ENCODE data around the gene SP8. TPM values are rescaled to one million over a fixed set of nuclear protein-coding genes. Genes with fewer than 3 reads are reported as not detected.
A peak's percentile ranks its signal among the peaks of the same experiment; 100 is the strongest.

The SP8 gene
- total and polyA plus RNA-seq, 4 donors = not detected

DNA sequence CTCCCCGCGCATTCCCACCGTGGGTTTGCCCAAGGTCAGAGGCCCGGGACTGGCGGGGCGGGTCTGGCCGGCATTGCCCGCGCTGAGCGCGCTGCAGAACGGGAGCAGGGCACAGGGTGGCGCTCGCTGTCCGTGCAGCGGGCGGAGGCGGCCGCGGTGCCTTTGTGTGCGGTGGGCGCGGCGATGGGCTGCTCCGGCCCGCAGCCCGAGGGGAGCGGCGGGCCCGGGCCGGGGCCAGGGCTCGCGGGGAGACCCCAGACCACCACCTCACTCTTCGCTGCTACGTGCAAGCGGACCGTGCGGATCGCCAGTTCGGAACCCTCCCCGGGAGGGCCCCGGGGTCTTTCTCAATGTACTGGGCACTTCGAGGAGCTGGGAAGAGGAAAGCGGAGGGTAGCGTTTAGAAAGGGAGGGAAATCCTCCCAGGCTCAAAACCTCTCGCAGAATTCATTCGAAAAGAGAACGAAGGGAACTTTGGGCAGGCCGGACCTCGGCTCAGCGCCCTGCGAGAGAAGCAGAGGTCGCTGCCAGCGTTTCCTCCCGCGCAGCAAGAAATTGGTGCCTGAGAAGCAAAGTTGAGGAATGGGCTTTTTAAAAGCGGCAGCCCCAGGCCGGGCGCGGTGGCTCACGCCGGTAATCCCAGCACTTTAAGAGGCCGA is 8.5 kb downstream of the SP8 start:
- WGBS = 3% methylated on average over 63 of the region's 63 CpGs
- H3K4me3 ChIP-seq (ENCODE audit: low read depth in 1 of 3, low read length in 3 of 3) = peak overlapping the region; percentile 41 to 53 (median 46)

DNA sequence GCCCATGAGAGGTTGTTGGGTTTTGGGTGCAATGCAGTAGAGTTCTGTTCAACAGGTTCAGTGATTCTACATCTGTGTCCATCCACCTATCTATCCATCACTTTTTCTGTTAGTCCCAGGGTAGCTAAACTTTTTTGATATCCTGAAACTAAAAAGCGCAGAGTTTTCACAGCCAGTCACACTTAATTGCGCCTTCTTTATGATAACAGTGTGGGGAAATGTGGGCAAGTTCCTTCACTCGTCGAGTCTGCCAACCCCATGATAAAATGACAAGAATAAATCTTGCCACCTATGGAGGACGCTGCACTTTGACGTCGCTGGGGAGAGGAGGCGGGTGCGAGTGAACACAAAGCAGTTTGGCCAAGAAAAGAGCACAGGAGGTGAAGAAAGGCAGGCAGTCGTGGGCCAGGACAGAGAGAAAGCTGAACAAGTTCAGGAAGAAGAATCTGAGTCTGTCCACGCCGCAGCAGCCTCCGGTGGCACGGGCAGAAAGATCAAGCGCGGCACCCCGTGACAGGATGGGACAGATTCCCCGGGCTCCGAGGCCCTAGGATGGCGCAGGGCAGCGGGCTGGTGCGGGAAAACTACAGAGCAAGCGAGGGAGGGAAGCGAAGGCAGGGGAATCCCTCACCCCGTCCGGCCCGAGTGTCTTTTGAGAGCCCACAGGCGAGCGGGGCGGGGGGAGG is 9.2 kb downstream of the SP8 start:
- Histone ChIP-seq H3K9me3 (ENCODE audit: control insufficient read depth in 4 of 4, low read length in 3 of 4) (no peaks in the 10 kb centered on the region), H3K36me3 (ENCODE audit: control insufficient read depth in 4 of 4, insufficient read depth in 3 of 4, low read depth in 1 of 4, low read length in 3 of 4) (no peaks in the 10 kb centered on the region), H3K4me3 (ENCODE audit: low read depth in 1 of 3, low read length in 3 of 3) (peak overlapping the region in 2 of 3 donors; percentile 46 to 53), H3K27ac (ENCODE audit: low read depth in 1 of 2, low read length in 2 of 2) (no peak overlapping the region), H3K27me3 (ENCODE audit: control insufficient read depth in 4 of 4, insufficient read depth in 4 of 4, low read length in 3 of 4) (peaks cover 0 to 33% (median 16%) of the 10 kb centered on the region in 4 donors), H3K9ac (ENCODE audit: low read depth in 1 of 2, low read length in 2 of 2) (no peak overlapping the region), H3K4me1 (ENCODE audit: control insufficient read depth in 4 of 4, insufficient read depth in 4 of 4, low read length in 3 of 4) (peaks cover 5 to 12% (median 9%) of the 10 kb centered on the region in 4 donors)
- 11% methylated on average over 30 of the region's 30 CpGs for WGBS
- TF ChIP-seq SP1 (IDR thresholded peaks at IDR 0.05) = no peak
- no peak for DNase-seq (ENCODE audit: low spot score)

More for the DNA sequence above, 8.5 kb downstream of the SP8 start:
- H3K36me3 ChIP-seq (ENCODE audit: control insufficient read depth in 4 of 4, insufficient read depth in 3 of 4, low read depth in 1 of 4, low read length in 3 of 4) = no peaks in the 10 kb centered on the region
- H3K27me3 ChIP-seq (ENCODE audit: control insufficient read depth in 4 of 4, insufficient read depth in 4 of 4, low read length in 3 of 4) = peaks cover 0 to 39% (median 17%) of the 10 kb centered on the region in 4 donors
- DNase-seq (ENCODE audit: low spot score) = peak; percentile 73
- TF ChIP-seq, protein P1, sequence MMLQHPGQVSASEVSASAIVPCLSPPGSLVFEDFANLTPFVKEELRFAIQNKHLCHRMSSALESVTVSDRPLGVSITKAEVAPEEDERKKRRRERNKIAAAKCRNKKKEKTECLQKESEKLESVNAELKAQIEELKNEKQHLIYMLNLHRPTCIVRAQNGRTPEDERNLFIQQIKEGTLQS (IDR thresholded peaks at IDR 0.05) = no peak
- TF ChIP-seq YY1 (IDR thresholded peaks at IDR 0.05) = no peak
- TF ChIP-seq TAF1 (conservative IDR thresholded peaks at IDR 0.05) = no peak
- TF ChIP-seq, protein P2, sequence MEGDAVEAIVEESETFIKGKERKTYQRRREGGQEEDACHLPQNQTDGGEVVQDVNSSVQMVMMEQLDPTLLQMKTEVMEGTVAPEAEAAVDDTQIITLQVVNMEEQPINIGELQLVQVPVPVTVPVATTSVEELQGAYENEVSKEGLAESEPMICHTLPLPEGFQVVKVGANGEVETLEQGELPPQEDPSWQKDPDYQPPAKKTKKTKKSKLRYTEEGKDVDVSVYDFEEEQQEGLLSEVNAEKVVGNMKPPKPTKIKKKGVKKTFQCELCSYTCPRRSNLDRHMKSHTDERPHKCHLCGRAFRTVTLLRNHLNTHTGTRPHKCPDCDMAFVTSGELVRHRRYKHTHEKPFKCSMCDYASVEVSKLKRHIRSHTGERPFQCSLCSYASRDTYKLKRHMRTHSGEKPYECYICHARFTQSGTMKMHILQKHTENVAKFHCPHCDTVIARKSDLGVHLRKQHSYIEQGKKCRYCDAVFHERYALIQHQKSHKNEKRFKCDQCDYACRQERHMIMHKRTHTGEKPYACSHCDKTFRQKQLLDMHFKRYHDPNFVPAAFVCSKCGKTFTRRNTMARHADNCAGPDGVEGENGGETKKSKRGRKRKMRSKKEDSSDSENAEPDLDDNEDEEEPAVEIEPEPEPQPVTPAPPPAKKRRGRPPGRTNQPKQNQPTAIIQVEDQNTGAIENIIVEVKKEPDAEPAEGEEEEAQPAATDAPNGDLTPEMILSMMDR (IDR thresholded peaks at IDR 0.05; ENCODE audit: low read depth, low read length, missing input control) = peak; percentile 64
- TF ChIP-seq, protein P3, sequence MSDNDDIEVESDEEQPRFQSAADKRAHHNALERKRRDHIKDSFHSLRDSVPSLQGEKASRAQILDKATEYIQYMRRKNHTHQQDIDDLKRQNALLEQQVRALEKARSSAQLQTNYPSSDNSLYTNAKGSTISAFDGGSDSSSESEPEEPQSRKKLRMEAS (IDR thresholded peaks at IDR 0.05) = no peak
- TF ChIP-seq EGR1 (IDR thresholded peaks at IDR 0.05; ENCODE audit: low read depth in 2 of 2) = no peak
- no peak for TF ChIP-seq SP1 (IDR thresholded peaks at IDR 0.05)
- peak; percentile 67 to 74 for TF ChIP-seq RAD21 (IDR thresholded peaks at IDR 0.05)
- TF ChIP-seq HNF4G (IDR thresholded peaks at IDR 0.05) = no peak
- TF ChIP-seq NR2F2 (IDR thresholded peaks at IDR 0.05) = no peak
- no peak for TF ChIP-seq HNF4A (conservative IDR thresholded peaks at IDR 0.05)
- TF ChIP-seq FOXA1 (IDR thresholded peaks at IDR 0.05) = no peak
- TF ChIP-seq JUND (IDR thresholded peaks at IDR 0.05) = no peak
- TF ChIP-seq FOXA2 (IDR thresholded peaks at IDR 0.05) = no peak
- no peak for TF ChIP-seq GABPA (IDR thresholded peaks at IDR 0.05 in 1 of 2, conservative IDR thresholded peaks at IDR 0.05 in 1 of 2)
- peaks cover 5 to 12% (median 9%) of the 10 kb centered on the region in 4 donors for H3K4me1 ChIP-seq (ENCODE audit: control insufficient read depth in 4 of 4, insufficient read depth in 4 of 4, low read length in 3 of 4)
- H3K27ac ChIP-seq (ENCODE audit: low read depth in 1 of 2, low read length in 2 of 2) = no peak overlapping the region
- H3K9ac ChIP-seq (ENCODE audit: low read depth in 1 of 2, low read length in 2 of 2) = no peak overlapping the region
- no peaks in the 10 kb centered on the region for H3K9me3 ChIP-seq (ENCODE audit: control insufficient read depth in 4 of 4, low read length in 3 of 4)

DNA sequence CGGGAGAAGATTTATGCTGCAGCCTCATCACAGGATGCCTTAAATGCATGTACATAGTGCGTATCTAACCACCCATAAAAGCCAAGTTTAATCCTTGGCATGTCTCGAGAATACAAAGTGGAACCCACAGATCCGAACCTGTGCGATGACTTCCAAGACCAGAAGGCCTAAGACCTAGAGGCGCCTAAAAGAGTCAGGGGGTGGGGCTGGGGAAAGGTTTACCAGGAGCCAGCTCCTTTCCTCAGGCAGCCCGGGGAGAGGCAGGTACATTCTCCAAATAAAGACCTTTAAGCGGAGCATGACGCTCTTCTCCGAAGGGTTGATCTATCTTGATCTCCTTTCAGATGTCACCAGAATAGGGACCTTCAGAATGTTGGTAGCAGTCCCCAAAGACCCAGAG is 9.7 kb downstream of the SP8 start:
- no peak for DNase-seq (ENCODE audit: low spot score)
- Histone ChIP-seq H3K4me3 (ENCODE audit: low read depth in 1 of 3, low read length in 3 of 3) (no peak overlapping the region), H3K27ac (ENCODE audit: low read depth in 1 of 2, low read length in 2 of 2) (no peak overlapping the region), H3K36me3 (ENCODE audit: control insufficient read depth in 4 of 4, insufficient read depth in 3 of 4, low read depth in 1 of 4, low read length in 3 of 4) (no peaks in the 10 kb centered on the region), H3K9me3 (ENCODE audit: control insufficient read depth in 4 of 4, low read length in 3 of 4) (no peaks in the 10 kb centered on the region), H3K9ac (ENCODE audit: low read depth in 1 of 2, low read length in 2 of 2) (no peak overlapping the region), H3K27me3 (ENCODE audit: control insufficient read depth in 4 of 4, insufficient read depth in 4 of 4, low read length in 3 of 4) (peaks cover 0 to 32% (median 14%) of the 10 kb centered on the region in 4 donors), H3K4me1 (ENCODE audit: control insufficient read depth in 4 of 4, insufficient read depth in 4 of 4, low read length in 3 of 4) (peaks cover 5 to 12% (median 9%) of the 10 kb centered on the region in 4 donors)
- no peak for TF ChIP-seq RXRA (IDR thresholded peaks at IDR 0.05)
- TF ChIP-seq, protein P4, sequence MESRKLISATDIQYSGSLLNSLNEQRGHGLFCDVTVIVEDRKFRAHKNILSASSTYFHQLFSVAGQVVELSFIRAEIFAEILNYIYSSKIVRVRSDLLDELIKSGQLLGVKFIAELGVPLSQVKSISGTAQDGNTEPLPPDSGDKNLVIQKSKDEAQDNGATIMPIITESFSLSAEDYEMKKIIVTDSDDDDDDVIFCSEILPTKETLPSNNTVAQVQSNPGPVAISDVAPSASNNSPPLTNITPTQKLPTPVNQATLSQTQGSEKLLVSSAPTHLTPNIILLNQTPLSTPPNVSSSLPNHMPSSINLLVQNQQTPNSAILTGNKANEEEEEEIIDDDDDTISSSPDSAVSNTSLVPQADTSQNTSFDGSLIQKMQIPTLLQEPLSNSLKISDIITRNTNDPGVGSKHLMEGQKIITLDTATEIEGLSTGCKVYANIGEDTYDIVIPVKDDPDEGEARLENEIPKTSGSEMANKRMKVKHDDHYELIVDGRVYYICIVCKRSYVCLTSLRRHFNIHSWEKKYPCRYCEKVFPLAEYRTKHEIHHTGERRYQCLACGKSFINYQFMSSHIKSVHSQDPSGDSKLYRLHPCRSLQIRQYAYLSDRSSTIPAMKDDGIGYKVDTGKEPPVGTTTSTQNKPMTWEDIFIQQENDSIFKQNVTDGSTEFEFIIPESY (IDR thresholded peaks at IDR 0.05) = no peak
- no peak for TF ChIP-seq FOXA2 (IDR thresholded peaks at IDR 0.05)
- TF ChIP-seq JUND (IDR thresholded peaks at IDR 0.05) = no peak
- no peak for TF ChIP-seq HNF4G (IDR thresholded peaks at IDR 0.05)
- TF ChIP-seq, protein P2 (IDR thresholded peaks at IDR 0.05; ENCODE audit: low read depth, low read length, missing input control) = no peak
- TF ChIP-seq YY1 (IDR thresholded peaks at IDR 0.05) = no peak
- no peak for TF ChIP-seq SP1 (IDR thresholded peaks at IDR 0.05)
- no peak for TF ChIP-seq RAD21 (IDR thresholded peaks at IDR 0.05)
- TF ChIP-seq NR2F2 (IDR thresholded peaks at IDR 0.05) = no peak
- TF ChIP-seq, protein P3 (IDR thresholded peaks at IDR 0.05) = no peak
- TF ChIP-seq HNF4A (conservative IDR thresholded peaks at IDR 0.05) = no peak
- no peak for TF ChIP-seq EGR1 (IDR thresholded peaks at IDR 0.05; ENCODE audit: low read depth in 2 of 2)
- TF ChIP-seq, protein P1 (IDR thresholded peaks at IDR 0.05) = no peak
- 37% methylated on average over 10 of the region's 10 CpGs for WGBS
